Spleen (tissue), 7 donors: ENCODE results near the gene BUB3.

Source experiments
- CTCF ChIP-seq, 11 experiments: fragments of 200-600 bp in 7 of 11; fragments of 450-650 bp in 4 of 11; sonication (generic) in 4 of 11; IDR thresholded peaks in 8 of 11; conservative IDR thresholded peaks in 3 of 11; 1 replicate in 7 of 11; 2 replicates in 4 of 11; pipeline versions ENCODE4 v1.4.0 to v1.8.0; 2016 to 2021; ENCODE audit warnings: antibody characterized with exemption in 11 of 11, inconsistent platforms in 4 of 11, mild to moderate bottlenecking in 1 of 11
- POLR2AphosphoS5 ChIP-seq, 3 donors: sonication (generic); formaldehyde crosslinking; IDR thresholded peaks; one replicate each; pipeline ENCODE4 v1.5.1; 2017; ENCODE audit warnings: antibody characterized with exemption in 3 of 3
- donor health status: DM: no; HTN: no; CAD: no; lungs with moderate emphysema.
- donor health status: DM: no; HTN: no; CAD: no.
- donor health status: DM: no; HTN: no; CAD: no.

GRCh38 chr10:123119081-123119480 is 35.1 kb upstream of the BUB3 start:
- no peak for TF ChIP-seq CTCF (IDR thresholded peaks at IDR 0.05 in 8 of 11, conservative IDR thresholded peaks at IDR 0.05 in 3 of 11)
- no peak for TF ChIP-seq POLR2AphosphoS5 (IDR thresholded peaks at IDR 0.05)
